Mucosa of gallbladder (tissue), 1 donor: ENCODE measurements around the gene LEKR1. TPM values are rescaled to one million over a fixed set of nuclear protein-coding genes. Genes with fewer than 3 reads are reported as not detected.
"Not testable (repeated sequence)": the region's sequence is repeated elsewhere in the genome, so short reads cannot be mapped to it uniquely, and the experiment has no call there.

Source experiments
- DNase-seq: peaks from one replicate; pipeline ENCODE4 v3.0.0-alpha.2; 2020; ENCODE audit warnings: low spot score
- total RNA-seq: library from RNA; stranded (reverse); gene quantifications from one replicate; pipeline ENCODE4 v1.2.1, GENCODE V29; 2021
- donor health status: DM: no; HTN: no; CAD: no.

LEKR1 gene
- total RNA-seq, 1 donor from 2014 or later = 2.2 TPM

- DNase-seq = no peak
Measured at GRCh38 chr3:156806698-156807097, 19.5 kb upstream of the LEKR1 start.

- DNase-seq = no peak
Measured at GRCh38 chr3:156808025-156808424, 18.1 kb upstream of the LEKR1 start.

GRCh38 chr3:156811089-156811862, 14.9 kb upstream of the LEKR1 start:
- DNase-seq = no peak

- DNase-seq = peak; percentile 81
Measured at GRCh38 chr3:156812521-156813335, 13.4 kb upstream of the LEKR1 start.

- no peak for DNase-seq
Measured at GRCh38 chr3:156814295-156814694, 11.9 kb upstream of the LEKR1 start.

GRCh38 chr3:156816091-156816793, 9.9 kb upstream of the LEKR1 start:
- no peak for DNase-seq

GRCh38 chr3:156816794-156817645, 9.1 kb upstream of the LEKR1 start:
- peak; percentile 88 for DNase-seq

- DNase-seq = no peak
Measured at GRCh38 chr3:156817646-156818272, 8.4 kb upstream of the LEKR1 start.

- no peak for DNase-seq
Measured at GRCh38 chr3:156818273-156818651, 7.9 kb upstream of the LEKR1 start.

- DNase-seq = no peak
Measured at GRCh38 chr3:156818890-156819289, 7.3 kb upstream of the LEKR1 start.

- DNase-seq = no peak
Measured at GRCh38 chr3:156819842-156820691, 6.1 kb upstream of the LEKR1 start.

GRCh38 chr3:156820692-156821080, 5.5 kb upstream of the LEKR1 start:
- no peak for DNase-seq

GRCh38 chr3:156822626-156823260, 3.4 kb upstream of the LEKR1 start:
- DNase-seq = not testable (repeated sequence)

- no peak for DNase-seq
Measured at GRCh38 chr3:156825795-156826143, 384 bp upstream of the LEKR1 start.

- no peak for DNase-seq
Measured at GRCh38 chr3:156826896-156827882, 1.0 kb downstream of the LEKR1 start.

GRCh38 chr3:156831006-156831405, 4.9 kb downstream of the LEKR1 start:
- no peak for DNase-seq

- DNase-seq = no peak
Measured at GRCh38 chr3:156834435-156834834, 8.3 kb downstream of the LEKR1 start.

- no peak for DNase-seq
Measured at GRCh38 chr3:156834962-156835535, 8.9 kb downstream of the LEKR1 start.
